Measurements from ENCODE around the gene GALNT10.
A peak's percentile ranks its signal among the peaks of the same experiment; 100 is the strongest.

GALNT10 gene

GRCh38 chr5:154401931-154402330 is 211.4 kb downstream of the GALNT10 start:
- intact Hi-C loops (cut with DNase I), result loop anchor here (2.0 to 10.0 kb wide), 2 partner anchors 329 to 427 kb away; no protein-coding TSS in a partner anchor
- DNase-seq, result peak in 1 of 42 donors; percentile 4

GRCh38 chr5:154402611-154403010 is 212.1 kb downstream of the GALNT10 start:
- peak in 1 of 42 donors; percentile 8 for DNase-seq
- intact Hi-C loops (cut with DNase I), result loop anchor here (2.0 to 10.0 kb wide), 2 partner anchors 330 to 428 kb away; no protein-coding TSS in a partner anchor

DNA sequence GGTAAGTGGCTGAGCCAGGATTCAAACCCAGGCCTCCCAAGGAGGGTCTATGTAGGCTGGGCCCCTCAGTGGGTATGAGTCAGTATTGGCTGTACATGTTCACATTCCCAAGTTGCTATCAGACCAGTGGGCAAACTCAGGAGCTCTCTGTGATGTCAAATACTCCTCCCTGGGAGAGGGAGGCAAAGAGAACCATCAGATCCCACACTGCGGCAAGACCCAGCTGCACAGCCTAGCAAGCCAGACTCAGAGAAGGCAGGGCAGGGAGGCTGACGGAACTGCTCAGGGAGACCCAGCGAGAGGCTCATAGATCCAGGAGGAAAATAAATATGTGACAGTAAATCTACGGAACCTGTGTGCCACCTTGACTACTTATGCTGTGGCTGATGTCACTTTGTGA is 212.7 kb downstream of the GALNT10 start:
- intact Hi-C loops (cut with DNase I), result loop anchor here (2.0 to 10.0 kb wide), 2 partner anchors 330 to 428 kb away; no protein-coding TSS in a partner anchor
- peak in 1 of 42 donors; percentile 7 for DNase-seq

DNA sequence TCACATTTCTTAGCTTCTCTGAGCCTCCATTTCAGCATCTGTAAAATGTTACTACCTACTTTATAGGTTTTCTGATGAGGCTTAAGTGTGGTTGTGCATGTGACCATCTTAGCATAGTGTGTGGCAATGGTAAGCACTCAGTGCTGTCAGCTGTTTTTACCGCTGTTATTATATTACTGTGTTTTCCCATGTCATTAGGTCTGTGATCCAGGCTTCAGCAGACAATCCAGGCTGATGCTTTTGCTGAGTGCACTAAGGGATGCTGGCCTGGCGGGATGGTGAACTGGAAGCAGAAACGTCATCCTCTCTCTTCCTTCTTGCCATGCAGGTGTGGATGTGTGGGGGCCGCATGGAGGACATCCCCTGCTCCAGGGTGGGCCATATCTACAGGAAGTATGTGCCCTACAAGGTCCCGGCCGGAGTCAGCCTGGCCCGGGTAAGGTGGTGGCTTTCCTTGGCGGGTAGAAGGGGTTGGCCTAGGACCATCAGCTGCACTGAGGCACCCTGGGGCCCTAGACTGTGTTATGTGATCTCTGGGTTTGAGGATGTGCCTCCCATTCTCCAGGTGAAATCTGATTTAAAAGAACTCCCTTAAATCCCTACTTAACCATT is 213.3 kb downstream of the GALNT10 start:
- intact Hi-C loops (cut with DNase I), result loop anchor here (2.0 to 10.0 kb wide), 3 partner anchors 213 to 429 kb away; partner anchors contain the start of gene GALNT10
- peak in 1 of 42 donors; percentile 29 for DNase-seq

- intact Hi-C loops (cut with DNase I), result loop anchor here (2.0 to 10.0 kb wide), 2 partner anchors 214 to 430 kb away; partner anchors contain the start of gene GALNT10
Observed at GRCh38 chr5:154405078-154405792, 214.7 kb downstream of the GALNT10 start.

DNA sequence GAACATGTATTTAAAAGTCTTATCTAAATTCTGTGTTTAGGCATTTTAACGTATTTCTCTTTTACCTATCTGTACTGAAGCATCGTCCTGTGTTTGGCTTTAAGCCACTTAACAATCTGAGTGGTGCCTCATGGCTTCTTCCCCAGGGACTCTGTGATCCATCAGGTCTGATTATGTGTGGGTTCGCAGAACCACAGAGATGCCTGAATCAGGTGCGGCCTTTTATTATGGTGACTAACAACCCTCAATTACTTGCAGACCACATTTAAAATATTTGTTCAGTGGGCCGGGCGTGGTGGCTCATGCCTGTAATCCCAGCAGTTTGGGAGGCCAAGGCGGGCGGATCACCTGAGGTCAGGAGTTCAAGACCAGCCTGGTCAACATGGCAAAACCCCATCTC is 215.7 kb downstream of the GALNT10 start:
- DNase-seq, result peak in 1 of 42 donors; percentile 15
- intact Hi-C loops (cut with DNase I), result loop anchor here (10.0 kb wide), 1 partner anchor 431 kb away; no protein-coding TSS in a partner anchor

More at GRCh38 chr5:154405078-154405792, 214.7 kb downstream of the GALNT10 start:
- DNase-seq, result peak; percentile 64 to 93 (median 84)

DNA sequence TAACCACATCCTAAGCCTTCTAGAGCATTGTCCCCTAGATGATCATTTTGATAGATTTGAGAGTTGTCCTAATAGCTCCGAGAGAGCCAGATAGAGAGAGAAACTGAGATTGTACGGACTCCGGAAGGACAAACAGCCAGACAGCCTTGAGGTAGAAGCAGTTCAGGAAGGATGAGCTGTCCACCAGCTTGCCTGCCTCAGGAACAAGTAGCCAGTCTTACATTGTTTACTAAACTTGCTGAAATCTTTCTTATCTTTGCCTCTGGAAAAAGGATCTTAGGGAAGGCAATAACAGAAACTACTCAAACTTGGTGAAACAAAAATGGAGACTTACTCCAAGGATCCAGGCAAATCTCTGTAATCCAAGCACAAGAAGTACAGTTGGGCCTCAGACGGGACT is 216.3 kb downstream of the GALNT10 start:
- no peak for DNase-seq
- intact Hi-C loops (cut with DNase I), result loop anchor here (10.0 kb wide), 1 partner anchor 432 kb away; no protein-coding TSS in a partner anchor

- intact Hi-C loops (cut with DNase I), result loop anchor here (10.0 kb wide), 1 partner anchor 434 kb away; no protein-coding TSS in a partner anchor
- DNase-seq, result peak in 1 of 42 donors; percentile 12
Observed at GRCh38 chr5:154408811-154409210, 218.3 kb downstream of the GALNT10 start.

DNA sequence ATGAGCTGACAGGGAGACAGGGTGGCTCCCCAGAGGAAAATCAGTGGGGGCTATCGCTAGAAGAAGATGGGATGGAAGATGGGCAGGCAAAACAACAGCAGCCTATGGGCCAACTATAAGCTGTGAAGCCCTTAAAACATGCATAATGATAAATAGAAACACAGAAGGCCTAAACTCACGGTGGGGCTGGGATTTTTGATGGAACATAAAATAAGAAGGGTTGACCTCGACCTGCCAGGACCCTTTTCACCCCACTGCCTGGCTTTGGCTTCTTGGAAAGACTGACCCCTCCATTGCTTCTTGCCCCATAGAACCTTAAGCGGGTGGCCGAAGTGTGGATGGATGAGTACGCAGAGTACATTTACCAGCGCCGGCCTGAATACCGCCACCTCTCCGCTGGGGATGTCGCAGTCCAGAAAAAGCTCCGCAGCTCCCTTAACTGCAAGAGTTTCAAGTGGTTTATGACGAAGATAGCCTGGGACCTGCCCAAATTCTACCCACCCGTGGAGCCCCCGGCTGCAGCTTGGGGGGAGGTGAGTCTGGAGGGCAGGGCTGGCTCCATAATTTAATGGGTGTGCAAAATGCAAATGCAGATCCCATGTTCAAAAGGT is 218.8 kb downstream of the GALNT10 start:
- intact Hi-C loops (cut with DNase I), result loop anchor here (10.0 kb wide), 1 partner anchor 435 kb away; no protein-coding TSS in a partner anchor
- DNase-seq, result peak in 1 of 42 donors; percentile 24

DNA sequence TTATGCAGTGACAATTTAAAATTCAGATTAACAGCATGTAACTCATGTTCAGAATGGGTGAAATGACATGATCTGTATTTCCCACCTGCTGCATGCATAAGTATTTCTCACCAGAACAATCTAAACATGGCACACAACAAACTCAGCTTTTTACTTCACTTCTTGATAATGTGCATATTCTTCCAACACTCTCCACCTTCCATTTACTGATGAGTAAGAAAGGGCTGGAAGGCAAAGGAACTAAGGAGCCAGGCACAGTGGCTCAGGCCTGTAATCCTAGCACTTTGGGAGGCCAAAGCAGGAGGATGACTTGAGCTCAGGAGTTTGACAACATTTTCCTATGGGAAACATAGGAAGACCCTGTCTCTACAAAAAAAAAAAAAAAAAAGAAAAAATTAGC is 219.5 kb downstream of the GALNT10 start:
- intact Hi-C loops (cut with DNase I), result no loop called here
- DNase-seq, result no peak

DNA sequence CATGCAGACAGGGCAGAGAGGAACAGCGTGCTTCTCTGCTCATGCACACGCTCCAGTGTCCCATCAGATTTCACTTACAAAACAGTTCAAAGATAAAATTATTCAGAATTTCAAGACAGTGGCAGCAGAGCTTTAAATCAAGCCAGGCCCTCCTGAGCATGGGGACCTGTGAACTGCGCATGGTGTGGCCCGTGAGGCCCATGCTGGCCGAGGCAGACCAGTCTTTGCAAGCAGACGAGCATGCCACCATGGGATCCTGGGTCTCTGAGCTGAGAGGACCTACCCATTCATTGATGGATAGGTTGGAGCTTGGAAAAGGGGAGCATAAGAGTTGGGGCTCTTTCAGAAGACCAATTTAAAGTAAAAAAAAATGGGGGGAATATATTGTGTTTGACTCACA is 220.3 kb downstream of the GALNT10 start:
- peak in 1 of 42 donors; percentile 9 for DNase-seq
- intact Hi-C loops (cut with DNase I), result no loop called here

GRCh38 chr5:154411338-154411737 is 220.8 kb downstream of the GALNT10 start:
- intact Hi-C loops (cut with DNase I), result no loop called here
- peak in 1 of 42 donors; percentile 17 for DNase-seq

- DNase-seq, result peak in 1 of 42 donors; percentile 10
- intact Hi-C loops (cut with DNase I), result no loop called here
Observed at GRCh38 chr5:154412316-154412715, 221.8 kb downstream of the GALNT10 start.

GRCh38 chr5:154412925-154413324 is 222.4 kb downstream of the GALNT10 start:
- DNase-seq, result peak in 1 of 42 donors; percentile 27
- intact Hi-C loops (cut with DNase I), result no loop called here

DNA sequence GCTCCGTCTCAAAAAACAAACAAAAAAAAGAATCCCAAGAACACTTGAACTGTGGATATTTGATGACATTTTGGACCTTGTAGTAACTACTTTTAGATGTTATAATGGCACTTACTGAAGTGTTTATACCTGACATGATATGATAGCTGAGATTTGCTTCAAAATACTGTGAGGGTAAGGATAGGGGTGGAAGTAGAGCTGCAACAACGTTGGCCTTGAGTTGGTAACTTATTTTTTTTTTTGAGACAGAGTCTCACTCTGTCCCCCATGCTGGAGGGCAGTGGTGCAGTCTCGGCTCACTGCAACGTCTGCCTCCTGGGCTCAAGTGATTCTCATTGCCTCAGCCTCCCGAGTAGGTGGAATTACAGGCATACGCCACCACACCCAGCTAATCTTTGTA is 224.6 kb downstream of the GALNT10 start:
- intact Hi-C loops (cut with DNase I), result no loop called here
- no peak for DNase-seq

GRCh38 chr5:154418344-154418820 is 227.8 kb downstream of the GALNT10 start:
- peak in 5 of 42 donors; percentile 7 to 51 (median 15) for DNase-seq
- intact Hi-C loops (cut with DNase I), result no loop called here

DNA sequence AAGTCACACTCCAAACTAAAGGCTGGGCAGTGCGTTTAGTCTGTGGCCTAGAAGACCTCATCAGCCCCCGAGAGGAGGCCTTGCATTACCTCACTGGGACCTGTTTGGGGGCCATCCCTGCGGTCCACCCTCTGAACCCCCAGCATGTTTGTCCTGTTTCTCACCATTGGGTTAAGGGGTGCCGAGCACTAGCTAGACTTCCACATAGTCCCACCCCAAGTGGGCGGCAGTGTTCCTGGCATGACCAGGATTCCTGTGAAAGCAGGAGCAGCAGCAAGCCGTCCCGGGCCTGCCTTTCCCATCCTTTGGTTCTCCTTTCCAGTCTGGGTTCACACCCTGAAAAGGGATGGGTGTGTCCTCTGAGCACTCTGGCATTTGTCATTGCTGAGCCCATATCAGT is 228.7 kb downstream of the GALNT10 start:
- peak in 3 of 42 donors; percentile 5 to 40 (median 27) for DNase-seq
- intact Hi-C loops (cut with DNase I), result no loop called here

DNA sequence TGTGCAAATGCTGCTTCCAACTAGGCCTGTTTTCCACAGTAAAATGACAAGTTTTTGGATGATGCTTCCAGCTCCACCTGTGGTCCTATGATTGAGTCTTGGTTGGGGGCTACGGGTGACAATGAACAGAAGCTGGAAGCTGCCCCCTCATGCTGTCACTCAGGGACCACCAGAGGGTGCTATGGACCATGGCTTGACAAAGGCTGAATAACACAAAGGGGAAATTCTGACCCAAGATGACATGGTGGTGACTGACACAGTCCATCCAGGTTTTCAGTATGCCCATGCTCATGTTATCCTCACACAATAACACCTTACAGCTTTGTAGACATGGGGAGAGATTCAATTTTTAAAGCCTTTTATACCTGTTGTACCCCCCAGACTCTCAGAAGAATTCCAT is 231.3 kb downstream of the GALNT10 start:
- intact Hi-C loops (cut with DNase I), result no loop called here
- DNase-seq, result peak in 10 of 42 donors; percentile 18 to 65 (median 28)

DNA sequence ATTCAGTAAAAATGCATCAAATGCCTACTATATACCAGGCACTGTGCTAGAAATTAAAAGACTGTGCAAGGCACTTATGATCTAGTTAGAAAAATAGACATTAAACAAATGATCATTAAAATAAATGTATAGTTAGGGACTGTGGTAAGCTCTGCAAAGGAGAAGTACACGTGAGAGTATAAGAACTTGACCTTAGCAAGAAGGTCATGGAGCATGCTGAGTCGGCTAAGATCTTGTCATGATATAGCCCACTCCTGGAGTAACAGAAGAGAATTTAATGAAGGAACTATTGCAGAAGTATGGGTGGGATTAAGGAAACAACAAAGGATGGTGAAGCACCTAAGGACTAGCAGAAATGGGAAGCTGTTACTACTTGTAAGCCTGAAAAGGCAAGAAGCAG is 231.8 kb downstream of the GALNT10 start:
- intact Hi-C loops (cut with DNase I), result no loop called here
- no peak for DNase-seq

All from head of caudate nucleus (tissue), 42 donors.